Thyroid gland (tissue), 4 donors: ENCODE measurements around the gene NDUFS6. TPM values are rescaled to one million over a fixed set of nuclear protein-coding genes. Genes with fewer than 3 reads are reported as not detected.

Experiments
- DNase-seq, 2 donors: peaks; one replicate each; pipeline ENCODE4 v3.0.0-alpha.2; 2019
- H3K27ac ChIP-seq, 3 donors: fragments of 200-600 bp; sonication (generic); 1 replicate in 2 of 3; 2 replicates in 1 of 3; pipeline ENCODE4 v1.5.1; 2016 to 2019; ENCODE audit warnings: mild to moderate bottlenecking in 1 of 3, moderate library complexity in 1 of 3
- H3K27me3 ChIP-seq: fragments of 200-600 bp; sonication (generic); one replicate; pipeline ENCODE4 v1.5.1; 2019
- H3K36me3 ChIP-seq, 2 donors: fragments of 200-600 bp; sonication (generic); one replicate each; pipeline ENCODE4 v1.5.1; 2016 to 2019
- H3K4me1 ChIP-seq, 2 donors: fragments of 200-600 bp; sonication (generic); one replicate each; pipeline ENCODE4 v1.5.1; 2017 to 2019
- H3K4me3 ChIP-seq, 3 donors: fragments of 200-600 bp; sonication (generic); replicated peaks in 1 of 3; 1 replicate in 2 of 3; 2 replicates in 1 of 3; pipeline ENCODE4 v1.5.1; 2016; ENCODE audit warnings: mild to moderate bottlenecking in 1 of 3
- H3K9me3 ChIP-seq: fragments of 200-600 bp; sonication (generic); one replicate; pipeline ENCODE4 v1.5.1; 2017
- POLR2A ChIP-seq, 2 donors: fragments of 450-650 bp; IDR thresholded peaks; one replicate each; pipeline ENCODE4 v1.6.1; 2017; ENCODE audit warnings: antibody characterized with exemption in 2 of 2, mild to moderate bottlenecking in 2 of 2, moderate library complexity in 1 of 2
- WGBS, 2 donors: methylation state at CpG; one replicate each; pipeline ENCODE4 v1.1.5; 2017; 5-methylcytosine and 5-hydroxymethylcytosine counted together
- intact Hi-C: fragments of 100-400 bp; cut with DNase I; formaldehyde crosslinking; loops from one replicate; pipeline ENCODE4 v1.15.1; 2023
- total RNA-seq, 4 donors: library from RNA; depleted of rRNA; stranded (reverse); fragments of >200 nt; gene quantifications; one replicate each; pipeline ENCODE4 v1.2.3, GENCODE V29; 2016
- TF ChIP-seq, protein P1 (sequence below), 6 experiments: fragments of 200-600 bp in 3 of 6; fragments of 450-650 bp in 3 of 6; sonication (generic) in 3 of 6; IDR thresholded peaks; one replicate each; pipeline ENCODE4 v1.5.1; 2016 to 2019; ENCODE audit warnings: antibody characterized with exemption in 6 of 6, mild to moderate bottlenecking in 2 of 6, inconsistent platforms in 1 of 6, moderate library complexity in 1 of 6

NDUFS6 gene
- total RNA-seq, 4 donors from 2014 or later: 35.8 to 127 (median 54.4) TPM

- H3K4me3 ChIP-seq: no peak overlapping the region
- no peak for DNase-seq
- H3K9me3 ChIP-seq: no peaks in the 10 kb centered on the region
- no peak for TF ChIP-seq POLR2A (IDR thresholded peaks at IDR 0.05)
- TF ChIP-seq, protein P1, sequence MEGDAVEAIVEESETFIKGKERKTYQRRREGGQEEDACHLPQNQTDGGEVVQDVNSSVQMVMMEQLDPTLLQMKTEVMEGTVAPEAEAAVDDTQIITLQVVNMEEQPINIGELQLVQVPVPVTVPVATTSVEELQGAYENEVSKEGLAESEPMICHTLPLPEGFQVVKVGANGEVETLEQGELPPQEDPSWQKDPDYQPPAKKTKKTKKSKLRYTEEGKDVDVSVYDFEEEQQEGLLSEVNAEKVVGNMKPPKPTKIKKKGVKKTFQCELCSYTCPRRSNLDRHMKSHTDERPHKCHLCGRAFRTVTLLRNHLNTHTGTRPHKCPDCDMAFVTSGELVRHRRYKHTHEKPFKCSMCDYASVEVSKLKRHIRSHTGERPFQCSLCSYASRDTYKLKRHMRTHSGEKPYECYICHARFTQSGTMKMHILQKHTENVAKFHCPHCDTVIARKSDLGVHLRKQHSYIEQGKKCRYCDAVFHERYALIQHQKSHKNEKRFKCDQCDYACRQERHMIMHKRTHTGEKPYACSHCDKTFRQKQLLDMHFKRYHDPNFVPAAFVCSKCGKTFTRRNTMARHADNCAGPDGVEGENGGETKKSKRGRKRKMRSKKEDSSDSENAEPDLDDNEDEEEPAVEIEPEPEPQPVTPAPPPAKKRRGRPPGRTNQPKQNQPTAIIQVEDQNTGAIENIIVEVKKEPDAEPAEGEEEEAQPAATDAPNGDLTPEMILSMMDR (IDR thresholded peaks at IDR 0.05): no peak
- H3K27me3 ChIP-seq: no peaks in the 10 kb centered on the region
- intact Hi-C loops: no loop called here
- H3K27ac ChIP-seq: no peak overlapping the region
- 84 to 88% methylated on average over 11 of the region's 11 CpGs for WGBS, 2 donors
- H3K4me1 ChIP-seq: no peaks in the 10 kb centered on the region
- H3K36me3 ChIP-seq: no peaks in the 10 kb centered on the region
Observed at GRCh38 chr5:1831257-1831656, 30.1 kb downstream of the NDUFS6 start.

DNA sequence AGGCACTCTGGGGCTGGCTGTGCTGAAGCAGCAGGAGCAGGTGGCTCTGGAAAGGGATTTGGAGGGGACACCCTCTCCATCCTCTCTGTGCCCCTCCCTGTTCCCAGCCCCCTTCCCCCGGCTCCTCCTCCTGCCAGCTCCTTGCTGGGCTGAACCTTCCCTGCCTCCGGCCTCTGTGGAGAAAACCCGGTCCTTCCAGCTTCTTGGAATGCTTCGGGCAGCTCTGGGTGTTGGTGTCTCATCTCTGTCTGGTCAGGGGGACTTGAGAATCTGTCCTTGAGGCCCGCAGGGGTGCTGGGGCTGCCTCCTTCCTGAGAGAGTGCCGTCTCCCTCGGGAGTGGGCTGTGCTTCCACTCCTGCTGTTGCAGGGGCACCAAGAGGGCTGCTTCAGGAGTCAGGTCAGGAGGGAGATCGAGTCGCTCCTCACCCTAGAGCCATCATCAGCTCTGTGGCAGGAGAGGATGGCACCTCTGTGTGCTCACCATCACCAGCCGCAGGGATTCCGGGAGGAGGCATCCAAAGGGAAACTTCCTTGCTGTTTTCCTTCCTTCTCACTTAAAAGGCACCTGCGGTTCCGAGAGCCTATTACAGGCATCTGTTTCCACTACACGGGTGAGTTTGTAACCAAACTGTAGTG, 30.6 kb downstream of the NDUFS6 start:
- no peaks in the 10 kb centered on the region for H3K36me3 ChIP-seq
- WGBS, 2 donors: 21 to 35% methylated on average over 6 to 14 of the region's 14 CpGs
- no peak overlapping the region for H3K4me3 ChIP-seq
- TF ChIP-seq POLR2A (IDR thresholded peaks at IDR 0.05): no peak
- TF ChIP-seq, protein P1 (IDR thresholded peaks at IDR 0.05): no peak
- DNase-seq: no peak
- H3K4me1 ChIP-seq: no peaks in the 10 kb centered on the region
- no peaks in the 10 kb centered on the region for H3K27me3 ChIP-seq
- intact Hi-C loops: no loop called here
- no peaks in the 10 kb centered on the region for H3K9me3 ChIP-seq
- H3K27ac ChIP-seq: no peak overlapping the region

DNA sequence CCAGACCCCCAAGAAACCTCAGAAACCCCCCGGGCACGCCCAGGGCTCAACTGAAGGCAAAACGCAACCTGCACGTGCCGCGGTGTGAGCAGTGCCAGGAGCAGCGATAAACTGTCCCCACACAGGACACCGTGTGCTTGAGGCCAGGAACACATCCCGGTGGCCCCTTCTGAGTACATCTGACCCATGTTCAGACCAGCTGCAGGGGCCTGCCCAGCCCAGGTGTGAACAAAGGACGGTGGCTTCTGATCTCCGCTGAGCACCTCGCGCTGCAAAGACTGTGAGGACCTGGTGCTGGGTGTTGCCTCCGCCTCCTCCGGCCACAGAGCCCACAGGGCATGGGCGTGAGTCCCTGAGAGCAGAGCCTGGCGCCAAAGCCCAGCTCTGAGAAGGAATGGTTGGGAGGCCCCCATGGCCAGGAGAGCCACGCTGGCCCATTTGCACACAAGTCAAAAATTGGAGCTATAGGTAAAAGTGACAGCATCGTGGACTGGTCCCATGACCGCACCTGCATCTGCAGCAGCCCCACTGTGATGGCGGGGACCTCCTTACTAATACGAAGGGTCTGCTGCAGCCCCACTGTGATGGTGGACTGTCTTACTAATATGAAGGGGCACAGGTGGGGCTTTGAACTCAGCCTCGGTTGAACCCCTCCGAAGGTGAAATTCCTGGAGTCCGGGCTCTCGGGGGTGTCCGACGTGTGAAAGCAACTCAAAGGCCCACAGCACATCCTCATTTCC, 31.5 kb downstream of the NDUFS6 start:
- 72% methylated on average over 17 to 24 of the region's 28 CpGs for WGBS, 2 donors
- DNase-seq: no peak

GRCh38 chr5:1833264-1834021, 32.2 kb downstream of the NDUFS6 start:
- no peak for DNase-seq
- no peaks in the 10 kb centered on the region for H3K27me3 ChIP-seq
- 89 to 90% methylated on average over 10 to 15 of the region's 16 CpGs for WGBS, 2 donors

More for the DNA sequence above, 31.5 kb downstream of the NDUFS6 start:
- TF ChIP-seq, protein P1 (IDR thresholded peaks at IDR 0.05): no peak
- no peak for TF ChIP-seq POLR2A (IDR thresholded peaks at IDR 0.05)
- no peaks in the 10 kb centered on the region for H3K36me3 ChIP-seq
- no peak overlapping the region for H3K4me3 ChIP-seq
- H3K27ac ChIP-seq: no peak overlapping the region
- no peaks in the 10 kb centered on the region for H3K4me1 ChIP-seq
- H3K27me3 ChIP-seq: no peaks in the 10 kb centered on the region
- intact Hi-C loops: no loop called here
- H3K9me3 ChIP-seq: no peaks in the 10 kb centered on the region

More at GRCh38 chr5:1833264-1834021, 32.2 kb downstream of the NDUFS6 start:
- no peak overlapping the region for H3K4me3 ChIP-seq
- no peak for TF ChIP-seq POLR2A (IDR thresholded peaks at IDR 0.05)
- TF ChIP-seq, protein P1 (IDR thresholded peaks at IDR 0.05): no peak
- no peaks in the 10 kb centered on the region for H3K36me3 ChIP-seq
- H3K4me1 ChIP-seq: no peaks in the 10 kb centered on the region
- H3K27ac ChIP-seq: no peak overlapping the region
- intact Hi-C loops: no loop called here
- H3K9me3 ChIP-seq: no peaks in the 10 kb centered on the region
